IPS-15b (cell line): Measurements from ENCODE around the gene SIGLEC10.

Experiments used
- H3K27me3 ChIP-seq: one replicate; pipeline ENCODE4 v1.6.1; 2013; ENCODE audit warnings: low read length; ENCODE audit not compliant: control insufficient read depth, insufficient read depth
- H3K36me3 ChIP-seq: one replicate; pipeline ENCODE4 v1.6.1; 2013; ENCODE audit warnings: low read length; ENCODE audit not compliant: control insufficient read depth, insufficient read depth
- H3K4me1 ChIP-seq: one replicate; pipeline ENCODE4 v1.6.1; 2013; ENCODE audit warnings: mild to moderate bottlenecking, low read length; ENCODE audit not compliant: control insufficient read depth, insufficient read depth
- H3K4me3 ChIP-seq: one replicate; pipeline ENCODE4 v1.5.1; 2013; ENCODE audit warnings: low read depth, low read length
- H3K9ac ChIP-seq: one replicate; pipeline ENCODE4 v1.6.1; 2013; ENCODE audit warnings: low read depth, mild to moderate bottlenecking, low read length
- H3K9me3 ChIP-seq: one replicate; pipeline ENCODE4 v1.6.1; 2013; ENCODE audit warnings: mild to moderate bottlenecking, low read length; ENCODE audit not compliant: control insufficient read depth, insufficient read depth

The SIGLEC10 gene

GRCh38 chr19:51368366-51369282, 48.8 kb downstream of the SIGLEC10 start, which contains the start of gene CLDND2:
Gene CLDND2, minus strand, starts transcription at chr19:51369003. Its CDS starts 426 bp downstream, at chr19:51368577.
- no peaks in the 10 kb centered on the region for H3K36me3 ChIP-seq
- peak within 1 kb of the TSS; percentile 87 for H3K4me3 ChIP-seq
- peaks cover 2% of the 10 kb centered on the region for H3K27me3 ChIP-seq
- H3K9me3 ChIP-seq, result no peaks in the 10 kb centered on the region
- H3K4me1 ChIP-seq, result peaks cover 6% of the 10 kb centered on the region
- peak within 1 kb of the TSS; percentile 85 for H3K9ac ChIP-seq

- Histone ChIP-seq H3K36me3 (no peaks in the 10 kb centered on the region), H3K4me3 (peak overlapping the region; percentile 97), H3K27me3 (peaks cover 2% of the 10 kb centered on the region), H3K4me1 (peaks cover 9% of the 10 kb centered on the region), H3K9me3 (no peaks in the 10 kb centered on the region), H3K9ac (peak overlapping the region; percentile 85)
These were observed 49.7 kb downstream of the SIGLEC10 start for GRCh38 chr19:51367565-51368365.

GRCh38 chr19:51367255-51367564, 50.2 kb downstream of the SIGLEC10 start:
- peaks cover 12% of the 10 kb centered on the region for H3K4me1 ChIP-seq
- peak overlapping the region; percentile 73 for H3K9ac ChIP-seq
- peak overlapping the region; percentile 97 for H3K4me3 ChIP-seq
- no peaks in the 10 kb centered on the region for H3K9me3 ChIP-seq
- H3K27me3 ChIP-seq, result peaks cover 2% of the 10 kb centered on the region
- no peaks in the 10 kb centered on the region for H3K36me3 ChIP-seq

GRCh38 chr19:51366389-51367254, 50.8 kb downstream of the SIGLEC10 start:
- H3K4me1 ChIP-seq, result peaks cover 12% of the 10 kb centered on the region
- no peaks in the 10 kb centered on the region for H3K27me3 ChIP-seq
- no peaks in the 10 kb centered on the region for H3K9me3 ChIP-seq
- peak overlapping the region; percentile 97 for H3K4me3 ChIP-seq
- H3K36me3 ChIP-seq, result no peaks in the 10 kb centered on the region
- peak overlapping the region; percentile 73 for H3K9ac ChIP-seq

GRCh38 chr19:51365965-51366388, 51.5 kb downstream of the SIGLEC10 start, which contains the start of gene ETFB:
Gene ETFB, minus strand, starts transcription at chr19:51366388. Its CDS starts 62 bp downstream, at chr19:51366326.
- Histone ChIP-seq H3K36me3 (no peaks in the 10 kb centered on the region), H3K9me3 (no peaks in the 10 kb centered on the region), H3K27me3 (no peaks in the 10 kb centered on the region), H3K9ac (peak within 1 kb of the TSS; percentile 79), H3K4me1 (peaks cover 12% of the 10 kb centered on the region), H3K4me3 (peak within 1 kb of the TSS; percentile 97)

GRCh38 chr19:51365211-51365964, 52.1 kb downstream of the SIGLEC10 start:
- H3K4me1 ChIP-seq, result peaks cover 12% of the 10 kb centered on the region
- H3K36me3 ChIP-seq, result no peaks in the 10 kb centered on the region

GRCh38 chr19:51364200-51365106, 53.0 kb downstream of the SIGLEC10 start:
- Histone ChIP-seq H3K9ac (no peak overlapping the region), H3K4me3 (no peak overlapping the region), H3K4me1 (peaks cover 12% of the 10 kb centered on the region), H3K27me3 (no peaks in the 10 kb centered on the region), H3K9me3 (no peaks in the 10 kb centered on the region), H3K36me3 (no peaks in the 10 kb centered on the region)

More at GRCh38 chr19:51365211-51365964, 52.1 kb downstream of the SIGLEC10 start:
- Histone ChIP-seq H3K27me3 (no peaks in the 10 kb centered on the region), H3K9me3 (no peaks in the 10 kb centered on the region), H3K4me3 (peak overlapping the region; percentile 64), H3K9ac (peak overlapping the region; percentile 79)

- peaks cover 12% of the 10 kb centered on the region for H3K4me1 ChIP-seq
- H3K9me3 ChIP-seq, result no peaks in the 10 kb centered on the region
- H3K36me3 ChIP-seq, result no peaks in the 10 kb centered on the region
- no peak overlapping the region for H3K4me3 ChIP-seq
- no peaks in the 10 kb centered on the region for H3K27me3 ChIP-seq
- H3K9ac ChIP-seq, result no peak overlapping the region
These were observed 56.2 kb downstream of the SIGLEC10 start for GRCh38 chr19:51361239-51361638.
